Chondrocyte (in vitro differentiated cells): ENCODE data around the gene CFAP44. TPM values are rescaled to one million over a fixed set of nuclear protein-coding genes. Genes with fewer than 3 reads are reported as not detected.

Experiments
- DNase-seq: peaks from one replicate; pipeline ENCODE4 v3.0.0; 2021; ENCODE audit warnings: mixed read lengths, low spot score
- H3K27ac Mint-ChIP-seq: one replicate; pipeline ENCODE4 v1.8.0; 2021; ENCODE audit warnings: mild to moderate bottlenecking, moderate library complexity, mixed read lengths; ENCODE audit not compliant: unreplicated experiment
- H3K27me3 Mint-ChIP-seq: 2 replicates; pipeline ENCODE4 v1.8.0; 2021; ENCODE audit warnings: low read depth, mixed read lengths
- H3K36me3 Mint-ChIP-seq: 2 replicates; pipeline ENCODE4 v1.8.0; 2021; ENCODE audit warnings: low read depth, mixed read lengths
- H3K4me1 Mint-ChIP-seq: 2 replicates; pipeline ENCODE4 v1.8.0; 2021; ENCODE audit warnings: low read depth, mild to moderate bottlenecking, mixed read lengths
- H3K4me3 Mint-ChIP-seq: one replicate; pipeline ENCODE4 v1.8.0; 2021; ENCODE audit warnings: mild to moderate bottlenecking, moderate library complexity, mixed read lengths; ENCODE audit not compliant: unreplicated experiment
- H3K9me3 Mint-ChIP-seq: 2 replicates; pipeline ENCODE4 v1.8.0; 2021; ENCODE audit warnings: low read depth, mixed read lengths
- total RNA-seq: library from RNA; stranded (reverse); gene quantifications from 3 replicates; pipeline ENCODE4 v1.2.1, GENCODE V29; 2021
- TF ChIP-seq, protein P1 (sequence below): fragments of 200-600 bp; sonication (generic); IDR thresholded peaks from 2 replicates; pipeline ENCODE4 v1.5.0; 2021; ENCODE audit warnings: antibody characterized with exemption, mild to moderate bottlenecking, moderate library complexity

CFAP44 gene
- total RNA-seq, 1 donor from 2014 or later, result 3.5 TPM

DNA sequence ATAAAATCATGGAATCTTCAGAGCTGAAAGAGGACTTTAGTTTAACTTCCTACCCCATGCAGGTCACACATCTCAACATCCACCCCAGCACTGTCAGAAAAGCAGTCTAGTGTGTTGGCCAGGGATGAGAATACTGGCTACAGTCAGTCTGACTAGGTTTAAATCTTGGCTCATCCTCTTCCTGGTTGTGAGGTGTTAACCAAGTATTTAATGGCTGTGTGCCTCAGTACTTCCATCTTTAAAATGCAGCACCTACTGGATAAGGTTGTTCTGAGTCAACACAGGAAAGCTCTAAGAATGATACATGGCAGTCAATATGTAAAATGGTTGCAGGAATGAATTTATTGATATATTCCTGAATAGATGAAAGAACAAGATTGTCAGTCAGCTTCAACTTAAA, 3.1 kb downstream of the CFAP44 start:
- H3K4me1 Mint-ChIP-seq, result peaks cover 12% of the 10 kb centered on the region
- TF ChIP-seq, protein P1, sequence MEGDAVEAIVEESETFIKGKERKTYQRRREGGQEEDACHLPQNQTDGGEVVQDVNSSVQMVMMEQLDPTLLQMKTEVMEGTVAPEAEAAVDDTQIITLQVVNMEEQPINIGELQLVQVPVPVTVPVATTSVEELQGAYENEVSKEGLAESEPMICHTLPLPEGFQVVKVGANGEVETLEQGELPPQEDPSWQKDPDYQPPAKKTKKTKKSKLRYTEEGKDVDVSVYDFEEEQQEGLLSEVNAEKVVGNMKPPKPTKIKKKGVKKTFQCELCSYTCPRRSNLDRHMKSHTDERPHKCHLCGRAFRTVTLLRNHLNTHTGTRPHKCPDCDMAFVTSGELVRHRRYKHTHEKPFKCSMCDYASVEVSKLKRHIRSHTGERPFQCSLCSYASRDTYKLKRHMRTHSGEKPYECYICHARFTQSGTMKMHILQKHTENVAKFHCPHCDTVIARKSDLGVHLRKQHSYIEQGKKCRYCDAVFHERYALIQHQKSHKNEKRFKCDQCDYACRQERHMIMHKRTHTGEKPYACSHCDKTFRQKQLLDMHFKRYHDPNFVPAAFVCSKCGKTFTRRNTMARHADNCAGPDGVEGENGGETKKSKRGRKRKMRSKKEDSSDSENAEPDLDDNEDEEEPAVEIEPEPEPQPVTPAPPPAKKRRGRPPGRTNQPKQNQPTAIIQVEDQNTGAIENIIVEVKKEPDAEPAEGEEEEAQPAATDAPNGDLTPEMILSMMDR, result no peak
- peaks cover 2% of the 10 kb centered on the region for H3K36me3 Mint-ChIP-seq
- no peak overlapping the region for H3K4me3 Mint-ChIP-seq
- DNase-seq, result no peak
- H3K27ac Mint-ChIP-seq, result no peak overlapping the region
- no peaks in the 10 kb centered on the region for H3K27me3 Mint-ChIP-seq
- no peaks in the 10 kb centered on the region for H3K9me3 Mint-ChIP-seq

DNA sequence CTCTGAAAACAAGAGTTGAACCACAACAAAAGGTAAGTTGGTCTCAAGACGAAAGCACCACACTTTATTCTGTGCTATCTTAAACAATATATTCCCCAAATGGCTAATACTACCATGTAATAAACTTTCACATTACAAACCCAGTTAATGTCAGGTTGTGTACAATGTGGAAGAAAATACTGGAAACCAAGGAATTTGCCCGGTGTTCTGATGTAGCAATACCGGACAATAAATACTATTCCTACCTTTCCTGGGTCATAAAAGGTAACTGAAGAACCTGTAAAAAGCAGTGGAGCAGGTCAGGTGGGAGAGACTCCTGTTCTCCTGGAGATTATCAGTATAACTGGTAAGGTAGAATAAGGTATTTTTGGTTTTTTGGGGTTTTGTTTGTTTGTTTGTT, 3.9 kb downstream of the CFAP44 start:
- DNase-seq, result no peak
- TF ChIP-seq, protein P1, result no peak
- Mint-ChIP-seq H3K36me3 (peaks cover 2% of the 10 kb centered on the region), H3K27me3 (no peaks in the 10 kb centered on the region), H3K9me3 (no peaks in the 10 kb centered on the region), H3K4me3 (no peak overlapping the region), H3K27ac (no peak overlapping the region), H3K4me1 (peaks cover 12% of the 10 kb centered on the region)

DNA sequence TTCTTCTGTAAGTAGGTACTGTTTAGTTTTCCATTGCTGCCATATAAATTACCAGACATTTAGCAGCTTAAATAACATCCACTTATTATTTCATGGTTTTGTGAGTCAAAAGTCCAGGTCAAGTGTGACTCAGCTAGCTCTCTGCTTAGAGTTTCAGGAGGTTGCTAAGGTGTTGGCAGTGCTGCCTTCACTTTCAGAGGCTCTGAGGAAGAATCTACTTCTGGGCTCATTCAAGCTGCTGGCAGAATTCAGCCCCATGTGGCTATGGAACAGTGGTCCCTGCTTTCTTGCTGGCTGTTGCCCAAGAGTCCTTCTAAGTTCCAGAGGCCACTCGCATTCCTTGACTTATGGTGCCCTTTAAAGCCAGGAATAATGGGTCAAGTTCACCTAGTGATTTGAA, 4.5 kb downstream of the CFAP44 start:
- H3K27ac Mint-ChIP-seq, result peak overlapping the region; percentile 46
- no peak overlapping the region for H3K4me3 Mint-ChIP-seq
- no peak for DNase-seq

DNA sequence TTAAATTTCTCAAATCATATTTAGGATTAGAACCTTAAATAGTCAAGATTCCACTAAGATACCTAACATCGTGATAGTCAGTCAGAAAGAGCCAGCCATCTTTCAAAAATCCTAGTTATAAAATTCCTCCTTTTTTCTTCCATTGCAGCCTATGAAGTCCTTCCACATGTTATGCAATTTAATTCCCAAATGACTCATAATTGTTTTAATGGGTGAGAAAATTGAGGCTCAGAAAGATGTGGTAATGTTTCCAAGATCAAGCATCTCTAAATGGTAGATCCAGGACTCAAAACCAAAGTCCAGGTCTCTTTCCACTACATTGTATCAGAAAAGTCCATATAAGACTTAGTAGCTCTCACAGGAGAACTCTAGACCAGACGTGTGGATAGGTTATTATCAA, 9.5 kb downstream of the CFAP44 start:
- Mint-ChIP-seq H3K27me3 (no peaks in the 10 kb centered on the region), H3K9me3 (no peaks in the 10 kb centered on the region), H3K4me1 (peaks cover 14% of the 10 kb centered on the region), H3K27ac (no peak overlapping the region), H3K36me3 (peaks cover 9% of the 10 kb centered on the region), H3K4me3 (no peak overlapping the region)
- no peak for DNase-seq
- TF ChIP-seq, protein P1, result no peak

More for the DNA sequence above, 4.5 kb downstream of the CFAP44 start:
- peaks cover 11% of the 10 kb centered on the region for H3K4me1 Mint-ChIP-seq
- H3K27me3 Mint-ChIP-seq, result no peaks in the 10 kb centered on the region
- no peaks in the 10 kb centered on the region for H3K9me3 Mint-ChIP-seq
- TF ChIP-seq, protein P1, result no peak
- H3K36me3 Mint-ChIP-seq, result peaks cover 2% of the 10 kb centered on the region

DNA sequence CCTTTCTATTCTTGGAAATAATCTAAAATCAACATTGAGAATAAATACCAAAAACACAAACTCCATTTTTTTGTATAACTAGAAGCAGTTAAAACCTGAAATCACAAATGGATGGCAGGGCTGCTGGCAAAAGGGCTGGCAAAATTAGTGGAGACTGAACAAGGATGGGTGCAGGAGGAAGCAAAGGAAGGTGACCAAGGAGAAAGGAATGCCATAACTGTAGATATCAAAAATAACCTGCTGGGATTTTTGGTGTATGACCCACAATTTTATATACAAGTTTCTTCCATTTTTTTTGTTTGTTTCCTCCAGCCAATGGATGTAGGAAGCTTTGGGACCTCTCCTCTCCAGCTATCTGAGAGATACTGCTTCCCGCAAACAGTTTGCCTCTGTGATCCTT, 12.7 kb downstream of the CFAP44 start:
- Mint-ChIP-seq H3K27ac (no peak overlapping the region), H3K27me3 (no peaks in the 10 kb centered on the region), H3K4me3 (no peak overlapping the region), H3K36me3 (peaks cover 26% of the 10 kb centered on the region), H3K9me3 (peaks cover 4% of the 10 kb centered on the region), H3K4me1 (peaks cover 8% of the 10 kb centered on the region)
- no peak for DNase-seq
- TF ChIP-seq, protein P1, result no peak
